SK-N-MC (cell line): ENCODE results near the gene CXADR.

ENCODE experiments used
- DNase-seq: peaks from one replicate; pipeline ENCODE4 v3.0.0-alpha.2; 2011; ENCODE audit warnings: low read depth, low spot score
- H3K27ac ChIP-seq: fragments of 200-600 bp; sonication (generic); 2 replicates; pipeline ENCODE4 v1.5.1; 2016; ENCODE audit warnings: mixed run types
- H3K36me3 ChIP-seq: fragments of 200-600 bp; sonication (generic); 2 replicates; pipeline ENCODE4 v1.6.1; 2017; ENCODE audit warnings: antibody characterized with exemption, low read length, mixed read lengths; ENCODE audit not compliant: insufficient read depth
- H3K4me3 ChIP-seq: fragments of 200-600 bp; sonication (generic); 2 replicates; pipeline ENCODE4 v1.5.1; 2016
- H3K9ac ChIP-seq: fragments of 200-600 bp; sonication (generic); 2 replicates; pipeline ENCODE4 v1.8.0; 2017; ENCODE audit warnings: mixed run types, mixed read lengths; ENCODE audit not compliant: insufficient read length
- H3K9me3 ChIP-seq: fragments of 200-600 bp; sonication (generic); 2 replicates; pipeline ENCODE4 v1.6.1; 2017; ENCODE audit warnings: low read depth, mild to moderate bottlenecking, antibody characterized with exemption, low read length, moderate library complexity, mixed read lengths
- EZH2 ChIP-seq: fragments of 200-600 bp; sonication (generic); IDR thresholded peaks from one replicate; pipeline ENCODE4 v1.6.1; 2017; ENCODE audit warnings: antibody characterized with exemption
- FOXP2 ChIP-seq: optimal IDR thresholded peaks from 2 replicates; pipeline ENCODE3; 2011; ENCODE audit warnings: mild to moderate bottlenecking, moderate library complexity; ENCODE audit not compliant: insufficient read depth; ENCODE audit errors: extremely low read length, control extremely low read depth
- POLR2AphosphoS5 ChIP-seq: IDR thresholded peaks from 2 replicates; pipeline ENCODE4 v1.6.1; 2012; ENCODE audit warnings: mild to moderate bottlenecking, low read depth, low read length, borderline replicate concordance

CXADR gene

DNA sequence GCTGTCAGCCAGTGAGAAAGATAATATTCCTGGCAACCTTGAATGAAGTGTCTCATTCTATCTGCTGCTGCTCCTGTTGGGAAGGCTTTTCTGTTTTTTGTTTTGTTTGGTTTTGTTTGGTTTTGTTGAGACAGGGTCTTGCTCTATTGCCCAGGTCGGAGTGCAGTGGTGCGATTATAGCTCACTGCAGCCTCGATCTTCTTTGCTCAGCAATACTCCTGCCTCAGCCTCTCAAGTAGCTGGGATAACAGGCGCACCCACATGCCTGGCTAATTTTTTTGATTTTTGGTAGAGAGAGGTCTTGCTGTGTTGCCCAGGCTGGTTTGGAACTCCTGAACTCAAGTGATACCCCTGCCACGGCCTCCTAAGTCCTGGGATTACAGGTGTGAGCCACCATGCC lies 62.2 kb downstream of the CXADR start:
- Histone ChIP-seq H3K9ac (no peak overlapping the region), H3K9me3 (no peaks in the 10 kb centered on the region), H3K4me3 (no peak overlapping the region), H3K27ac (no peak overlapping the region), H3K36me3 (no peaks in the 10 kb centered on the region)
- no peak for DNase-seq
- no peak for TF ChIP-seq FOXP2

DNA sequence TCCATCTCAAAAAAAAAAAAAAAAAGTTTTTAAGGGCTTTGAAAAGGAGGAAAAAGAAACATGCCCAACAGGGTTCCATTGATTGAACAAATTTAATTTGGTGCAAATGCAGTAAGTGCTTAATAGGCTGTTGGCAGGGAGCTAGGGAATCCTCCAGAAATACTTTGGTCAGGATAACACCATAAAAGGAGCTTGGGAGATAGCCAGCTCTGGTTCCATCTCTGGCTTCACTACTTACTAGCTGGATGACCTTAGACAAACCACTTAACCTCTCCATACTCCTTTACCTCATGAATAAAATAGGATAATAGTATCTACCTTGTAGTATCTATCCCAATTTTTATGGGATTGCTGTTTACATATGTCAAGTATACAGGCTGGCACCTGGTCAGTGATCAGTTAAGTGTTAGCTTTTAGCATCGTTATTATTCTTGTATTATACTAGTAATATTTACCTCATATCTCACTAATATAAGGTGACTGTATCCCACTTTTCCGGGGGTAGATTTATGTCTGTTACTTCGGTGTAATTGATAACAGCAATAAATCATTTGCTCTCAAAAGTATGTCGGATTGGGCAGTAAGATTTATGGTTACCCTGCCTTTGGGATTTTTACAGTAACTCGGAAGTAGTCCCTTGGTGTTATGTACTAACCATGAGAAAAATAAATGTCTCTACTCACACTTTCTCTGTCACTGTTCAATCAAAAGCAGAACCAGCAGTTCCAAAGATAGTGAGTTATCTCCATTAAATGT lies 63.4 kb downstream of the CXADR start:
- Histone ChIP-seq H3K27ac (no peak overlapping the region), H3K36me3 (no peaks in the 10 kb centered on the region), H3K4me3 (no peak overlapping the region), H3K9ac (no peak overlapping the region), H3K9me3 (no peaks in the 10 kb centered on the region)
- TF ChIP-seq FOXP2 (no peak), EZH2 (no peak), POLR2AphosphoS5 (no peak)
- DNase-seq = no peak

DNA sequence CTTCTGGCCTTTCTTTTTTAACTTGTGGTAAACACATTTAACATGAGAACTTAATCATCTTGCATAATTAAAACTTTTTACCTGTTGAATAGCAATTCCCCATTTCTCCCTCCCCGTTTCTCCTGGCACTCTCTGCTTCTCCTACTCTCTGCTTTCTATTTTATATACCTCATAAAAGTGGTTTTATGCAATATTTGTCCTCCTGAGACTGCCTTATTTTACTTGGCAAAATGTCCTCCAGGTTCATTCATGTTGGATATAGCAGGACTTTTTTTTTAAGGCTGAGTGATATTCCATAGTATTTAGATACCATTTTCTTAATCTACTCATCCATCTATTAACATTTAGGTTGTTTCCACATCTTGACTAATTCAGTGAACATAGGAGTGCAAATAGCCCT lies 64.9 kb downstream of the CXADR start:
- Histone ChIP-seq H3K9ac (no peak overlapping the region), H3K36me3 (no peaks in the 10 kb centered on the region), H3K9me3 (no peaks in the 10 kb centered on the region), H3K27ac (no peak overlapping the region), H3K4me3 (no peak overlapping the region)
- DNase-seq = no peak
- TF ChIP-seq FOXP2 (no peak), POLR2AphosphoS5 (no peak), EZH2 (no peak)

DNA sequence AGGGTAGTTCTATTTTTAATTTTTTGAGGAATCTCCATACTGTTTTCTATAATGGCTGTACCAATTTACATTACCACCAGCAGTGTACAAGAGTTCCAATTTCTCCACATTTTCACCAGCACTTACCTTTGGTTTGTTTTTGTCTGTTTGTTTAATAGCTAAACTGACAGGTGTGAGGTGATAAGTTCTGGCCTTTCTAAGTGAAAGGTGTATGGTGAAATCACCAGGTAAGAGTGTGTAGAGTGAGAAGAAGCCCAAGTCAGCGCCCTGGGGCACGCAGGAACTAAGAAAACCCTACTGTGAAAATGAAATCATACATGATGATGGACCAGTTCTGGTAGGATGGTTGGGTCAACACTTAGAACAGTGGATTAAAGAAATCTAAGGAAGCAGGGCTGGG lies 65.3 kb downstream of the CXADR start:
- Histone ChIP-seq H3K9me3 (no peaks in the 10 kb centered on the region), H3K9ac (no peak overlapping the region), H3K27ac (no peak overlapping the region), H3K4me3 (no peak overlapping the region), H3K36me3 (no peaks in the 10 kb centered on the region)
- no peak for DNase-seq
- TF ChIP-seq FOXP2 (no peak), EZH2 (no peak), POLR2AphosphoS5 (no peak)

DNA sequence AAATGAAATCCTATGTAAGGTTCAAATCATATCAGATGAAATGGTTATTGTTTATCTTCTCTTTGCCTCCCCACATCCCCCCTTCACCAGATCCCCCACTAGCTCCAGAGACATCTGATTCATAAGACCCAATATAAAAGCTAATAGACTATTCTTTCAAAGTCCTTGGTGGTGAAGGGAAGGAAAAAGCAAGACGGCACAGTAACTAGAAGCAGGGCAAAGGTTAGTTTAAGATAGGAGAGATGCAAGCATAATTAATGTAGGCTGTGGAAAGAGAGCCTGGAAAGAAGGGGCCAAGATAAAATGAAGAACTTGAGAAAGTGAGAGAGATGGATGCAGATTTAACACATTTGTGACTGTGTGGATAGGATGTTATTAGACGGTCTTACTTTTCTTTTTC lies 66.0 kb downstream of the CXADR start:
- no peak overlapping the region for H3K27ac ChIP-seq
- no peaks in the 10 kb centered on the region for H3K9me3 ChIP-seq
- H3K9ac ChIP-seq = no peak overlapping the region
- DNase-seq = no peak
- TF ChIP-seq POLR2AphosphoS5 (no peak), EZH2 (no peak), FOXP2 (no peak)
- no peaks in the 10 kb centered on the region for H3K36me3 ChIP-seq
- H3K4me3 ChIP-seq = no peak overlapping the region

DNA sequence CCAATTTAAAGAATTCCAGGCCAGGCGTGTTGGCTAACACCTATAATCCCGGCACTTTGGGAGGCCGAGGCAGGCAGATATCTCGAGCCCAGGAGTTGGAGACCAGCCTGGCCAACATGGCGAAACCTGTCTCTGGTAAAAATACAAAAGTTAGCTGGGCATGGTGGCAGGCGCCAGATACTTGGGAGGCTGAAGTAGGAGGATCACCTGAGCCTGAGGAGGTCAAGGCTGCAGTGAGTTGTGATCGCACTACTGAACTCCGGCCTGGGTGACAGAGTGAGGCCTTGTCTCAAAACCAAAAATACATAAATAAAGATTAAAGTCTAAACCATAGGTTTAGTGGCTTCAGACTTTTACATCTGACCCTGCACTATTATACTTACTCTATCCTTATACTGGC lies 67.5 kb downstream of the CXADR start:
- Histone ChIP-seq H3K9me3 (no peaks in the 10 kb centered on the region), H3K4me3 (no peak overlapping the region), H3K36me3 (no peaks in the 10 kb centered on the region), H3K9ac (no peak overlapping the region), H3K27ac (no peak overlapping the region)
- no peak for TF ChIP-seq FOXP2
- TF ChIP-seq POLR2AphosphoS5 = no peak
- no peak for TF ChIP-seq EZH2
- DNase-seq = no peak

DNA sequence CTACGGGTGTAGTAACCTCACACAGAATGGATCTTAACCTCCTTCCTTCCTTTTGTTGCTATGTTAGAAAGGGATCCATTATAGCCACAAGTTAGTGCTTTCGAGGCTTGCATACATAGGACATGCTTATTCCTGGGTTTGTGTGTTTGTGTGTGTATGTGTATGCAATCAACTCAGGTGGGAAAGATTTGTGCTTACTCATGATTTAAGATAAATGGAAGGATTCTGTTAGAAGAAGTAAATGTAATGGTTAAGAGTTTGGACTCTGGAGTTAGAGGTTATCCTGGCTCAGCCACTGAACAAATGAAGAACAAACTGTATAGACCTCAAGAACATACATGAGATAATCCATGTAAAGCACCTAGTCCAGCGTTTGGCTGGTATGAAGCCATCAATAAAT lies 71.1 kb downstream of the CXADR start:
- no peak overlapping the region for H3K27ac ChIP-seq
- no peak for DNase-seq
- no peaks in the 10 kb centered on the region for H3K36me3 ChIP-seq
- no peak overlapping the region for H3K9ac ChIP-seq
- H3K9me3 ChIP-seq = no peaks in the 10 kb centered on the region
- no peak overlapping the region for H3K4me3 ChIP-seq
- TF ChIP-seq EZH2 = no peak
- no peak for TF ChIP-seq FOXP2
- TF ChIP-seq POLR2AphosphoS5 = no peak

DNA sequence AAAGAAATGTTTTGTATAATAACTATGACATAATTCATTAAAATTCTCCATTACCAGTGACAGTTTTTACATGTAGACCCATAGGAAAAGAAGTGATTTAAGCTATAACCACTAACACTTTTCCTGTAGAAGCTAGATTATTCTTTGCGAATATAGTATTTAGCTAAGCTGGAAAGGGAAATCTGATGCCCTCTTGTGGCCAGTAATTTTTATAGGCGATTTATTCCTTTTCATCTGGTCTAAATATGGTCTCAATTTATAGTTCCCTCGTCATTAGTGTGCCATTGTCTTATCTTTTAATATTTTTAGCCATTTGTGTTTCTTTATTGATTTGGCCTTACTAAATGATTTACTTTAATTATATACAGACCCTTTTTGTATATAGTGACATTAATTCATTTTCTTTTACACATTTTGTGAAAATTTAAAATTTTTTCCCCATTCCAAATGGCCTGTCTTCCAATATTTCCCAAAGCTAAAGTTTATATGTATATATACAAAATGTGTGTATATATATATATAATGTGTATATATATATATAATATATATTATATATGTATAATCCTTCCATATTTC lies 73.1 kb downstream of the CXADR start:
- Histone ChIP-seq H3K4me3 (no peak overlapping the region), H3K27ac (no peak overlapping the region), H3K9me3 (no peaks in the 10 kb centered on the region), H3K36me3 (peaks cover 13% of the 10 kb centered on the region), H3K9ac (no peak overlapping the region)
- peak; percentile 62 for DNase-seq
- no peak for TF ChIP-seq POLR2AphosphoS5
- no peak for TF ChIP-seq EZH2
- no peak for TF ChIP-seq FOXP2

DNA sequence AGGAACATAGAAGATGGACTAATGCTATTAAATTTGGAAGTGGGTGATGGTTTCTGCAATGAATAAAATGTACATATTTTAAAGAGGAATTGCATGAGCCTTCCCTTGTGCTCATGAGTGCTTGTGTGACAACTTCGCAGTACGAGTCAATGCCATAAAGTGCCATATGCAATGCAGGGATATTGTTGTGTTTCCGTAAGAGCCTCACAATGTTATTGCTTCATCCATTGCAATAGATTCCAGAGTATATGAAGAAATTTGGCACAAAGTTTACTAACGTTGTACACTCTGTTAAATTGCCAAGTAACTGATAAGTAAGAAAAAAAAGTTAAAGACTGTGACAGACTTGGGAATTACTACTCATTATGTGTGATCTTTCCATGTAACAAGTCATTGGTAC lies 77.6 kb downstream of the CXADR start:
- TF ChIP-seq FOXP2 = no peak
- no peak for TF ChIP-seq EZH2
- no peak for TF ChIP-seq POLR2AphosphoS5
- DNase-seq = no peak
- Histone ChIP-seq H3K9ac (no peak overlapping the region), H3K27ac (peak overlapping the region; percentile 59), H3K4me3 (no peak overlapping the region), H3K9me3 (no peaks in the 10 kb centered on the region), H3K36me3 (peaks cover 56% of the 10 kb centered on the region)
